ENCODE results near the gene MAP3K6.

The MAP3K6 gene

DNA sequence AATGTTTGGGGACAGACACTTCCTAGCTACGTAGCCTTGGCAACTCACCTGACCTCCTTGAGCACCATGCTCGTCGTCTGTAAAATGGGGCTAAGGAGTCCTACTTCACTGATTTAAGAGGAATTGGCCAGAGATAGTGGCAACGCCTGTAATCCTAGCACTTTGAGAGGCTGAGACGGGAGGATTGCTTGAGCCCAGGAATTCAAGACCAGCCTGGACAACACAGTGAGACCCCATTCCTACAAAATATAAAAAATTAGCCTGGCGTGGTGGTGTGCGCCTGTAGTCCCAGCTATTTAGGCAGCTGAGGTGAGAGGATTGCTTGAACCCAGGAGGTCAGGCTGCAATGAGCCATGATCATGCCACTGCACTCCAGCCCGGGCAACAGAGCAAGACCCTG is 20.4 kb downstream of the MAP3K6 start:
- Histone ChIP-seq H2BK120ac (ENCODE audit: low read depth, low read length) (no peak overlapping the region), H2BK15ac (ENCODE audit: low read length) (no peak overlapping the region), H3K4me2 (ENCODE audit: insufficient read depth, low read length, poor library complexity, severe bottlenecking) (no peak overlapping the region), H3K18ac (ENCODE audit: low read length) (no peak overlapping the region), H3K14ac (ENCODE audit: low read length) (no peak overlapping the region), H3K9me3 (replicated peaks in 1 of 2; ENCODE audit: control insufficient read depth in 2 of 2, insufficient read depth in 1 of 2, low read depth in 1 of 2, low read length in 2 of 2) (peaks cover 0 to 4% of the 10 kb centered on the region in 2 donors), H3K4ac (ENCODE audit: low read length) (no peak overlapping the region), H3K27me3 (ENCODE audit: control insufficient read depth in 3 of 3, insufficient read depth in 3 of 3, low read depth in 1 of 3, low read length in 3 of 3) (peaks cover 0 to 14% (median 5%) of the 10 kb centered on the region in 3 experiments), H4K91ac (ENCODE audit: low read depth, low read length, poor library complexity) (no peak overlapping the region), H3K27ac (replicated peaks; ENCODE audit: low read length) (no peak overlapping the region), H3K9ac (ENCODE audit: low read depth, low read length, poor library complexity) (no peak overlapping the region), H3K23ac (ENCODE audit: low read depth, low read length, poor library complexity) (no peak overlapping the region), H2AFZ (ENCODE audit: low read length) (no peak overlapping the region), H3K4me3 (ENCODE audit: low read length in 2 of 2) (no peak overlapping the region), H3K4me1 (ENCODE audit: control insufficient read depth in 2 of 2, insufficient read depth in 1 of 2, low read depth in 1 of 2, low read length in 2 of 2) (peaks cover 33 to 35% of the 10 kb centered on the region in 2 donors), H2BK5ac (ENCODE audit: low read length) (no peak overlapping the region), H3K79me1 (ENCODE audit: low read depth, low read length) (peaks cover 1% of the 10 kb centered on the region), H3K36me3 (replicated peaks in 1 of 2; ENCODE audit: control insufficient read depth in 2 of 2, insufficient read depth in 2 of 2, low read length in 2 of 2) (peaks cover 0 to 3% of the 10 kb centered on the region in 2 donors), H2AK5ac (ENCODE audit: low read depth, low read length) (no peak overlapping the region), H4K8ac (ENCODE audit: low read depth, low read length) (no peak overlapping the region), H2BK12ac (ENCODE audit: low read length) (no peak overlapping the region)
- DNase-seq (ENCODE audit: low spot score), result no peak
- no CpG with 5 or more reads among the region's 8 CpGs for WGBS, 2 donors (ENCODE audit: extremely low coverage in 2 of 2, insufficient read length in 2 of 2, insufficient replicate concordance in 1 of 2)

DNA sequence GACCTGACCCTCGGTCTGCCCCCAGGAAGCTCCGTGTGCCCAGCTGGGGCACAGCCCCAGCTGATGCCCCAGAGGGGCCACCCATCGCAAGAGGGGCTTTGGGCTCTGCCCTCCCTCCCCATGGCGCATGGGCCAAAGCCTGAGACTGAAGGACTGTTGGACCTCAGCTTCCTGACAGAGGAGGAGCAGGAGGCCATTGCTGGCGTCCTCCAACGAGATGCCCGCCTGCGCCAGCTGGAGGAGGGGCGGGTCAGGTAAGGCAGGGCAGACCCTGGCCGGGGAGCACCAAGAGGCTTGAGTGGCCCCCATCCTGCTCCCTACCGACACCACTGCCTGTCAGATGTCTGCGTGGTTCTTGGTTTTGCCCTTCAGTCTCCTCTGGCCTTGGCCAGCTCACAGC is 21.5 kb downstream of the MAP3K6 start:
- H4K91ac ChIP-seq (ENCODE audit: low read depth, low read length, poor library complexity), result no peak overlapping the region
- H4K8ac ChIP-seq (ENCODE audit: low read depth, low read length), result no peak overlapping the region
- peaks cover 1% of the 10 kb centered on the region for H3K79me1 ChIP-seq (ENCODE audit: low read depth, low read length)
- peak overlapping the region; percentile 11 for H2AK5ac ChIP-seq (ENCODE audit: low read depth, low read length)
- H2BK12ac ChIP-seq (ENCODE audit: low read length), result no peak overlapping the region
- peak overlapping the region; percentile 19 for H2BK15ac ChIP-seq (ENCODE audit: low read length)
- no peak overlapping the region for H3K27ac ChIP-seq (replicated peaks; ENCODE audit: low read length)
- H3K36me3 ChIP-seq (replicated peaks in 1 of 2; ENCODE audit: control insufficient read depth in 2 of 2, insufficient read depth in 2 of 2, low read length in 2 of 2), result peaks cover 0 to 3% of the 10 kb centered on the region in 2 donors
- no peak for DNase-seq (ENCODE audit: low spot score)
- H3K18ac ChIP-seq (ENCODE audit: low read length), result peak overlapping the region; percentile 70
- peaks cover 0 to 9% (median 2%) of the 10 kb centered on the region in 3 experiments for H3K27me3 ChIP-seq (ENCODE audit: control insufficient read depth in 3 of 3, insufficient read depth in 3 of 3, low read depth in 1 of 3, low read length in 3 of 3)
- H3K9me3 ChIP-seq (replicated peaks in 1 of 2; ENCODE audit: control insufficient read depth in 2 of 2, insufficient read depth in 1 of 2, low read depth in 1 of 2, low read length in 2 of 2), result peaks cover 0 to 2% of the 10 kb centered on the region in 2 donors
- H3K4ac ChIP-seq (ENCODE audit: low read length), result no peak overlapping the region
- no peak overlapping the region for H2AFZ ChIP-seq (ENCODE audit: low read length)
- no peak overlapping the region for H3K4me2 ChIP-seq (ENCODE audit: insufficient read depth, low read length, poor library complexity, severe bottlenecking)
- H3K14ac ChIP-seq (ENCODE audit: low read length), result no peak overlapping the region
- H3K9ac ChIP-seq (ENCODE audit: low read depth, low read length, poor library complexity), result no peak overlapping the region
- H2BK120ac ChIP-seq (ENCODE audit: low read depth, low read length), result no peak overlapping the region
- H3K4me1 ChIP-seq (ENCODE audit: control insufficient read depth in 2 of 2, insufficient read depth in 1 of 2, low read depth in 1 of 2, low read length in 2 of 2), result peaks cover 34 to 35% of the 10 kb centered on the region in 2 donors
- no peak overlapping the region for H3K4me3 ChIP-seq (ENCODE audit: low read length in 2 of 2)
- WGBS, 2 donors (ENCODE audit: extremely low coverage in 2 of 2, insufficient read length in 2 of 2, insufficient replicate concordance in 1 of 2), result no CpG with 5 or more reads among the region's 12 CpGs
- H2BK5ac ChIP-seq (ENCODE audit: low read length), result peak overlapping the region; percentile 16
- H3K23ac ChIP-seq (ENCODE audit: low read depth, low read length, poor library complexity), result no peak overlapping the region

DNA sequence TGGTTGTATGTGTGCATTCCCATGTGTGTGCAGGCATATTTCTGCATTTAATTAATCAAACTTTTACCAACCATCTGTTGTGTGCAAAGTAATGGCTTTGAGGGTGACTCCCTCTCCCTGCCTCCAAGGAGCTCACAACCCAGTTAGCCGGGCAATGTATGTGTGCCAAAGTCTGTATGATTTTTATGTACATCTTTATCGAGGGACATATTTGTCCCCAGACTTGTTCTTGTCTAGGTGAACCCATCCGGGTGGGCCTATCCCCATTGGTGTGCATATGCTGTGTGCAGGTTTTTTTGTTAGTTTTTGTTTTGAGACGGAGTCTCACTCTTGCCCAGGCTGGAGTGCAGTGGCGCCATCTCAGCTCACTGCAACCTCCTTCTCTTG is 23.1 kb downstream of the MAP3K6 start:
- Histone ChIP-seq H2BK5ac (ENCODE audit: low read length) (no peak overlapping the region), H3K4ac (ENCODE audit: low read length) (no peak overlapping the region), H4K91ac (ENCODE audit: low read depth, low read length, poor library complexity) (peak overlapping the region; percentile 38), H2AK5ac (ENCODE audit: low read depth, low read length) (no peak overlapping the region), H3K18ac (ENCODE audit: low read length) (no peak overlapping the region), H3K9me3 (replicated peaks in 1 of 2; ENCODE audit: control insufficient read depth in 2 of 2, insufficient read depth in 1 of 2, low read depth in 1 of 2, low read length in 2 of 2) (no peaks in the 10 kb centered on the region), H3K27ac (replicated peaks; ENCODE audit: low read length) (no peak overlapping the region), H4K8ac (ENCODE audit: low read depth, low read length) (no peak overlapping the region), H3K79me1 (ENCODE audit: low read depth, low read length) (no peaks in the 10 kb centered on the region), H3K4me1 (ENCODE audit: control insufficient read depth in 2 of 2, insufficient read depth in 1 of 2, low read depth in 1 of 2, low read length in 2 of 2) (peaks cover 36 to 37% of the 10 kb centered on the region in 2 donors), H2BK120ac (ENCODE audit: low read depth, low read length) (no peak overlapping the region), H3K4me2 (ENCODE audit: insufficient read depth, low read length, poor library complexity, severe bottlenecking) (no peak overlapping the region), H2BK15ac (ENCODE audit: low read length) (no peak overlapping the region), H3K14ac (ENCODE audit: low read length) (no peak overlapping the region), H2AFZ (ENCODE audit: low read length) (no peak overlapping the region), H3K36me3 (replicated peaks in 1 of 2; ENCODE audit: control insufficient read depth in 2 of 2, insufficient read depth in 2 of 2, low read length in 2 of 2) (peaks cover 0 to 3% of the 10 kb centered on the region in 2 donors), H3K9ac (ENCODE audit: low read depth, low read length, poor library complexity) (no peak overlapping the region), H3K27me3 (ENCODE audit: control insufficient read depth in 3 of 3, insufficient read depth in 3 of 3, low read depth in 1 of 3, low read length in 3 of 3) (no peaks in the 10 kb centered on the region), H3K4me3 (ENCODE audit: low read length in 2 of 2) (no peak overlapping the region), H2BK12ac (ENCODE audit: low read length) (no peak overlapping the region), H3K23ac (ENCODE audit: low read depth, low read length, poor library complexity) (peak overlapping the region; percentile 80)
- no CpG with 5 or more reads among the region's 5 CpGs for WGBS, 2 donors (ENCODE audit: extremely low coverage in 2 of 2, insufficient read length in 2 of 2, insufficient replicate concordance in 1 of 2)
- no peak for DNase-seq (ENCODE audit: low spot score)

DNA sequence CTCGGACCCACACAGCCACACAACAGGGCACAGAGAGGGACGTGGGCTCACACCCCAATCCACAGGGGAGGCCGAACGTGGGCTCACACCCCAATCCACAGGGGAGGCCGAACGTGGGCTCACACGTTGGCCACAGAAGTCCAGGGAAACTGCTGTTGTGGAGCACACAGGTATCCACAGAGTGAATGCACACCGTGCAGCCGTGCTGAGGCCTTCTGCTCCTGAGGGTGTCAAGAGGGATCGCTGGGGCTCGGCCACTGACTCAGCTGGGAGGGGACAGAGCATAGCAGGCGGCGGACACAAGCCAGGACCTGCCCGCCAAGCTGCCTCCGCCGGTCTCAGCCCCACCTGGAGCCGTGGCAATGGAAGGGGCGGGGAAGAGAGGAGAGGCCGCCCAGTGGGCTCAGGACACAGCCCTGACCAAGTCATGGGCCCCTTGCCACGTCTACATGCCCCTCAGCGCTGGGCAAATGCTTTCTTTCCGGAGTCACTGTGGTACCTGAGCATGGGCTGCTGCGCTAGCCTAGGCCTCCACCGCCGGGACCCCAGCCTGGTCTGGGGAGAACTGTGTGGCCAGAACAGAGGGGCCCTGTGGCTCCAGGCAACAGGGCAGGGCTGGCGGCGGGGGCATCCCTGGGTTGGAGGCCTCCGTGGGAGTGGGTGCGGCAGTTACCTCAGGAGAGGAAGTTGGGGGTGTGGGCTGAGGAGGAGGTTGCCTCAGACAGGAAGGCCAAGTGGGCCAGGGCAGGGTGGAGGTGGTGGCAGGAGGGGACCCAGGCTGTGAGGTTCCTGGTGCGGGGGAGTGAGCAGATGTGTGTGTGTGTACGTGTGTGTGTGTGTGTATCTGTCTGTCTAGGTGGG is 23.8 kb downstream of the MAP3K6 start:
- H3K27ac ChIP-seq (replicated peaks; ENCODE audit: low read length), result peak overlapping the region; percentile 16
- WGBS, 2 donors (ENCODE audit: extremely low coverage in 2 of 2, insufficient read length in 2 of 2, insufficient replicate concordance in 1 of 2), result no CpG with 5 or more reads among the region's 31 CpGs
- H2BK120ac ChIP-seq (ENCODE audit: low read depth, low read length), result peak overlapping the region; percentile 10
- no peak overlapping the region for H4K8ac ChIP-seq (ENCODE audit: low read depth, low read length)
- peak overlapping the region; percentile 80 for H3K23ac ChIP-seq (ENCODE audit: low read depth, low read length, poor library complexity)
- peak overlapping the region; percentile 72 for H2AFZ ChIP-seq (ENCODE audit: low read length)
- H3K79me1 ChIP-seq (ENCODE audit: low read depth, low read length), result no peaks in the 10 kb centered on the region
- peak overlapping the region; percentile 58 for H2AK5ac ChIP-seq (ENCODE audit: low read depth, low read length)
- H2BK15ac ChIP-seq (ENCODE audit: low read length), result peak overlapping the region; percentile 95
- H3K4ac ChIP-seq (ENCODE audit: low read length), result peak overlapping the region; percentile 57
- peak overlapping the region; percentile 90 for H3K14ac ChIP-seq (ENCODE audit: low read length)
- H3K4me3 ChIP-seq (ENCODE audit: low read length in 2 of 2), result peak overlapping the region in 1 of 2 donors; percentile 37
- peak overlapping the region; percentile 92 for H3K18ac ChIP-seq (ENCODE audit: low read length)
- peak overlapping the region; percentile 47 for H4K91ac ChIP-seq (ENCODE audit: low read depth, low read length, poor library complexity)
- peaks cover 0 to 3% of the 10 kb centered on the region in 2 donors for H3K36me3 ChIP-seq (replicated peaks in 1 of 2; ENCODE audit: control insufficient read depth in 2 of 2, insufficient read depth in 2 of 2, low read length in 2 of 2)
- H3K9me3 ChIP-seq (replicated peaks in 1 of 2; ENCODE audit: control insufficient read depth in 2 of 2, insufficient read depth in 1 of 2, low read depth in 1 of 2, low read length in 2 of 2), result no peaks in the 10 kb centered on the region
- H3K27me3 ChIP-seq (ENCODE audit: control insufficient read depth in 3 of 3, insufficient read depth in 3 of 3, low read depth in 1 of 3, low read length in 3 of 3), result no peaks in the 10 kb centered on the region
- no peak overlapping the region for H3K4me2 ChIP-seq (ENCODE audit: insufficient read depth, low read length, poor library complexity, severe bottlenecking)
- H3K4me1 ChIP-seq (ENCODE audit: control insufficient read depth in 2 of 2, insufficient read depth in 1 of 2, low read depth in 1 of 2, low read length in 2 of 2), result peaks cover 37 to 40% of the 10 kb centered on the region in 2 donors
- DNase-seq (ENCODE audit: low spot score), result no peak
- H3K9ac ChIP-seq (ENCODE audit: low read depth, low read length, poor library complexity), result peak overlapping the region; percentile 15
- peak overlapping the region; percentile 91 for H2BK12ac ChIP-seq (ENCODE audit: low read length)
- peak overlapping the region; percentile 27 for H2BK5ac ChIP-seq (ENCODE audit: low read length)

Measured in neuronal stem cell (in vitro differentiated cells).